B cell (primary cell): ENCODE data around the gene NKX3-2. TPM values are rescaled to one million over a fixed set of nuclear protein-coding genes. Genes with fewer than 3 reads are reported as not detected.

Experiments
- ATAC-seq: fragments of 200-7000 bp; cut with Tn5 transposase; one replicate; pipeline ENCODE4 v1.10.0; 2021; ENCODE audit warnings: low read depth, mild to moderate bottlenecking, moderate number of reproducible peaks, moderate library complexity
- CTCF ChIA-PET: fragments of 350-600 bp; sonication (Branson Sonifier 250); formaldehyde crosslinking; loops from one replicate; lab custom pipeline; 2021; ENCODE audit warnings: antibody characterized with exemption, inconsistent platforms; lab: Charles Lee
- POLR2A ChIA-PET: fragments of 350-600 bp; sonication (Branson Sonifier 250); formaldehyde crosslinking; loops from one replicate; lab custom pipeline; 2021; ENCODE audit warnings: antibody characterized with exemption; lab: Charles Lee
- DNase-seq: peaks from one replicate; pipeline ENCODE4 v3.0.0; 2013
- H2AFZ ChIP-seq: 2 replicates; pipeline ENCODE4 v1.6.1; 2012; ENCODE audit warnings: mild to moderate bottlenecking, low read depth, low read length; ENCODE audit not compliant: insufficient read depth, poor library complexity, severe bottlenecking
- H3K27ac ChIP-seq, 2 donors: 1 replicate in 1 of 2; 2 replicates in 1 of 2; pipeline ENCODE4 v1.5.1; 2012 to 2013; ENCODE audit warnings: low read length in 2 of 2, mild to moderate bottlenecking in 2 of 2, moderate library complexity in 1 of 2
- H3K27me3 ChIP-seq, 4 experiments: fragments of 200-600 bp in 1 of 4; sonication (generic) in 1 of 4; replicated peaks in 1 of 4; 1 replicate in 2 of 4; 2 replicates in 2 of 4; pipeline versions ENCODE4 v1.6.1 to v1.7.0; 2013 to 2016; ENCODE audit warnings: low read length in 3 of 4, mild to moderate bottlenecking in 2 of 4, mixed read lengths in 1 of 4, moderate library complexity in 1 of 4; ENCODE audit not compliant: insufficient read depth in 4 of 4, control insufficient read depth in 3 of 4; ENCODE audit errors: control extremely low read depth in 1 of 4
- H3K36me3 ChIP-seq, 2 experiments: replicated peaks in 1 of 2; 1 replicate in 1 of 2; 2 replicates in 1 of 2; pipeline versions ENCODE4 v1.6.1 to v1.7.1; 2013; ENCODE audit warnings: low read length in 1 of 2; ENCODE audit not compliant: insufficient read depth in 2 of 2, control insufficient read depth in 1 of 2; ENCODE audit errors: control extremely low read depth in 1 of 2, extremely low read depth in 1 of 2
- H3K4me1 ChIP-seq, 2 donors: fragments of 200-600 bp in 1 of 2; sonication (generic) in 1 of 2; 1 replicate in 1 of 2; 2 replicates in 1 of 2; pipeline versions ENCODE4 v1.5.1 to v1.6.1; 2013 to 2017; ENCODE audit warnings: low read length in 2 of 2; ENCODE audit not compliant: control insufficient read depth in 2 of 2, insufficient read depth in 2 of 2
- H3K4me2 ChIP-seq: replicated peaks from 2 replicates; pipeline ENCODE3; 2012; ENCODE audit warnings: mild to moderate bottlenecking, low read depth, low read length; ENCODE audit not compliant: poor library complexity, severe bottlenecking
- H3K4me3 ChIP-seq, 5 experiments: fragments of 200-600 bp in 1 of 5; sonication (generic) in 1 of 5; 1 replicate in 3 of 5; 2 replicates in 2 of 5; pipeline versions ENCODE4 v1.5.1 to v1.7.0; 2011 to 2016; ENCODE audit warnings: low read length in 4 of 5, mild to moderate bottlenecking in 4 of 5, low read depth in 2 of 5, control low read depth in 1 of 5, moderate library complexity in 1 of 5; ENCODE audit not compliant: insufficient read depth in 1 of 5; ENCODE audit errors: control extremely low read depth in 1 of 5, extremely low read depth in 1 of 5
- H3K79me2 ChIP-seq: fragments of 200-600 bp; sonication (generic); one replicate; pipeline ENCODE4 v1.6.0; 2016; ENCODE audit warnings: low read length; ENCODE audit not compliant: control insufficient read depth, insufficient read depth
- H3K9ac ChIP-seq: fragments of 200-600 bp; sonication (generic); 2 replicates; pipeline ENCODE4 v1.6.1; 2017; ENCODE audit warnings: mild to moderate bottlenecking, low read length, moderate library complexity
- H3K9me3 ChIP-seq, 3 donors: one replicate each; pipeline versions ENCODE4 v1.6.1 to v1.7.1; 2013; ENCODE audit warnings: low read length in 2 of 3; ENCODE audit not compliant: control insufficient read depth in 2 of 3, insufficient read depth in 1 of 3; ENCODE audit errors: control extremely low read depth in 1 of 3
- H4K20me1 ChIP-seq: 2 replicates; pipeline ENCODE4 v1.6.0; 2012; ENCODE audit warnings: mild to moderate bottlenecking, low read length; ENCODE audit not compliant: insufficient read depth, control insufficient read depth, poor library complexity, severe bottlenecking
- H3K27ac Mint-ChIP-seq: one replicate; pipeline ENCODE4 v1.8.0; 2021; ENCODE audit warnings: mixed read lengths
- H3K27me3 Mint-ChIP-seq: one replicate; pipeline ENCODE4 v1.8.0; 2021; ENCODE audit warnings: mixed read lengths
- H3K4me1 Mint-ChIP-seq: one replicate; pipeline ENCODE4 v1.8.0; 2021; ENCODE audit warnings: mixed read lengths
- H3K4me3 Mint-ChIP-seq: one replicate; pipeline ENCODE4 v1.8.0; 2021; ENCODE audit warnings: mixed read lengths
- H3K9me3 Mint-ChIP-seq: one replicate; pipeline ENCODE4 v1.8.0; 2022; ENCODE audit warnings: mixed read lengths; ENCODE audit not compliant: insufficient read depth
- CTCF ChIP-seq: fragments of 200-600 bp; IDR thresholded peaks from one replicate; pipeline ENCODE4 v1.8.0; 2022; ENCODE audit warnings: antibody characterized with exemption, mild to moderate bottlenecking
- EZH2 ChIP-seq: IDR thresholded peaks from 2 replicates; pipeline ENCODE4 v1.6.1; 2012; ENCODE audit warnings: borderline replicate concordance, low read depth, mild to moderate bottlenecking, moderate library complexity, low read length; ENCODE audit not compliant: insufficient read depth, poor library complexity, severe bottlenecking
- WGBS: methylation state at CpG from one replicate; pipeline ENCODE4 v1.1.5; 2013; ENCODE audit warnings: missing lambda C conversion rate; ENCODE audit not compliant: insufficient coverage; 5-methylcytosine and 5-hydroxymethylcytosine counted together
- intact Hi-C: fragments of 100-400 bp; cut with micrococcal nuclease; formaldehyde crosslinking; loops from one replicate; pipeline ENCODE4 v1.10.0; 2022
- polyA plus RNA-seq: library from polyadenylated mRNA; depleted of rRNA; stranded (reverse); fragments of >200 nt; gene quantifications from 2 replicates; pipeline ENCODE4 v1.2.3, GENCODE V29; 2012
- total RNA-seq, 2 donors: library from RNA; stranded (reverse); fragments of 120-200 nt in 1 of 2; gene quantifications; 1 replicate in 1 of 2; 2 replicates in 1 of 2; pipeline versions ENCODE4 v1.2.3 to v1.2.4, GENCODE V29; 2013 to 2022

Gene NKX3-2
- total and polyA plus RNA-seq, 2 donors (not counting 1 experiment from before 2014, with no cell fraction given), result not detected

- Mint-ChIP-seq H3K27ac (peak overlapping the region; percentile 59), H3K9me3 (no peaks in the 10 kb centered on the region), H3K4me3 (peak overlapping the region; percentile 49), H3K4me1 (peaks cover 24% of the 10 kb centered on the region), H3K27me3 (peaks cover 83% of the 10 kb centered on the region)
- TF ChIP-seq EZH2, result peak; percentile 1
- no peak for TF ChIP-seq CTCF
- H3K9me3 ChIP-seq, result peaks cover 1 to 57% (median 23%) of the 10 kb centered on the region in 3 donors
- 22% methylated on average over 22 of the region's 37 CpGs for WGBS
- H3K27ac ChIP-seq, result no peak overlapping the region
- H4K20me1 ChIP-seq, result no peaks in the 10 kb centered on the region
- H3K36me3 ChIP-seq, result no peaks in the 10 kb centered on the region
- no peak overlapping the region for H3K4me3 ChIP-seq
- H3K9ac ChIP-seq, result no peak overlapping the region
- no peak overlapping the region for H2AFZ ChIP-seq
- no peaks in the 10 kb centered on the region for H3K79me2 ChIP-seq
- peak overlapping the region; percentile 64 for H3K4me2 ChIP-seq
- POLR2A ChIA-PET, result no interaction called here
- H3K4me1 ChIP-seq, result peaks cover 37 to 50% of the 10 kb centered on the region in 2 donors
- ATAC-seq (no peak), DNase-seq (peak; percentile 40)
- CTCF ChIA-PET, result interaction anchor here (0.7 kb wide), 2 partner anchors 125 to 354 kb away, joined by 3 read pairs; no protein-coding TSS in a partner anchor
- H3K27me3 ChIP-seq, result peaks cover 0 to 98% (median 92%) of the 10 kb centered on the region in 4 experiments
- intact Hi-C loops, result loop anchor here (2.0 kb wide), 1 partner anchor 13 kb away; no protein-coding TSS in a partner anchor
Observed at GRCh38 chr4:13529128-13529919, 15.0 kb downstream of the NKX3-2 start.

- Mint-ChIP-seq H3K27me3 (peaks cover 83% of the 10 kb centered on the region), H3K9me3 (no peaks in the 10 kb centered on the region), H3K4me1 (peaks cover 24% of the 10 kb centered on the region), H3K27ac (peak overlapping the region; percentile 59), H3K4me3 (peak overlapping the region; percentile 49)
- Histone ChIP-seq H3K27me3 (peaks cover 0 to 98% (median 89%) of the 10 kb centered on the region in 4 experiments), H3K9ac (no peak overlapping the region), H3K36me3 (no peaks in the 10 kb centered on the region), H3K4me1 (peaks cover 37 to 47% of the 10 kb centered on the region in 2 donors), H2AFZ (no peak overlapping the region), H3K9me3 (peaks cover 1 to 57% (median 28%) of the 10 kb centered on the region in 3 donors), H3K79me2 (no peaks in the 10 kb centered on the region), H3K4me3 (peak overlapping the region in 1 of 5 experiments; percentile 25), H4K20me1 (no peaks in the 10 kb centered on the region), H3K4me2 (peak overlapping the region; percentile 64), H3K27ac (no peak overlapping the region)
- WGBS, result 0% methylated on average over 1 of the region's 5 CpGs
- CTCF ChIA-PET, result interaction anchor here (0.7 kb wide), 1 partner anchor 125 kb away, joined by 3 read pairs; no protein-coding TSS in a partner anchor
- TF ChIP-seq CTCF (no peak), EZH2 (no peak)
- POLR2A ChIA-PET, result no interaction called here
- ATAC-seq (no peak), DNase-seq (peak; percentile 29)
- intact Hi-C loops, result loop anchor here (1.0 to 2.0 kb wide), 2 partner anchors 8 to 14 kb away; no protein-coding TSS in a partner anchor
Observed at GRCh38 chr4:13528821-13529127, 15.5 kb downstream of the NKX3-2 start.
